Measurements from ENCODE around the gene SLC37A3.

DNA sequence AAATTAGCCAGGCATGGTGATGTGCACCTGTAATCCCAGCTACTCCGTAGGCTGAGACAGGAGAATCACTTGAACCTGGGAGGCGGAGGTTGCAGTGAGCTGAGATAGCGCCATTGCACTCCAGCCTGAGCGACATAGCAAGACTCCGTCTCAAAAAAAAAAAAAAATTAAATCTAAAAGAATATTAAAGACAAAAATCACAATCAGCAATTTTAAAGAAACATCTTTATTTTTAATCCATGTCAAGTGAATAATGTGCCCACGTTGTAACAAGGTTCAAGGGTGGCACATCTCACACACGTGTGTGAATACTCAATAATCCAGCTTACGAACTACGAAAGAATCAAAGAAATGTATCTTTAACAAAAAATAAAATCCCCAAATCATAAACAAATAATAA, 23.0 kb downstream of the SLC37A3 start:
- TF ChIP-seq POLR2AphosphoS5 (IDR thresholded peaks at IDR 0.05; ENCODE audit: low read depth, low read length) (no peak), POLR2A (IDR thresholded peaks at IDR 0.05; ENCODE audit: low read depth, low read length) (no peak), TAF1 (IDR thresholded peaks at IDR 0.05; ENCODE audit: borderline replicate concordance, low read depth, low read length) (no peak)

Data from GM12892 (cell line).